H1 (cell line): Measurements from ENCODE around the gene TEX22. TPM values are rescaled to one million over a fixed set of nuclear protein-coding genes. Genes with fewer than 3 reads are reported as not detected.

Experiments
- CTCF ChIA-PET: fragments of 300-600 bp; sonication (Branson Sonifier 250); formaldehyde crosslinking; loops from one replicate; lab custom pipeline; 2021; ENCODE audit not compliant: partially characterized antibody; lab: Charles Lee
- POLR2A ChIA-PET: fragments of 300-600 bp; sonication (Branson Sonifier 250); formaldehyde crosslinking; loops from one replicate; lab custom pipeline; 2021; ENCODE audit warnings: inconsistent platforms; ENCODE audit not compliant: partially characterized antibody; lab: Charles Lee
- DNase-seq, 2 experiments: peaks; one replicate each; pipeline versions ENCODE4 v3.0.0 to v3.0.0-alpha.2; 2010 to 2022; ENCODE audit warnings: low spot score in 2 of 2, low read depth in 1 of 2, mixed read lengths in 1 of 2
- FAIRE-seq: peaks from 2 replicates; lab custom pipeline; 2011; peaks lifted over from hg19 to GRCh38; lab: Jason Lieb, UNC
- H2AFZ ChIP-seq: 2 replicates; pipeline ENCODE4 v1.8.1; 2012; ENCODE audit warnings: low read length, inconsistent platforms
- H2AK5ac ChIP-seq: 2 replicates; pipeline ENCODE4 v1.6.1; 2013; ENCODE audit warnings: low read depth, low read length
- H2BK120ac ChIP-seq: replicated peaks from 2 replicates; pipeline ENCODE3; 2013; ENCODE audit warnings: low read depth, low read length, inconsistent platforms
- H2BK12ac ChIP-seq: 2 replicates; pipeline ENCODE4 v1.6.1; 2013; ENCODE audit warnings: low read depth, low read length
- H2BK15ac ChIP-seq: 2 replicates; pipeline ENCODE4 v1.6.1; 2013; ENCODE audit warnings: low read length
- H2BK20ac ChIP-seq: 2 replicates; pipeline ENCODE4 v1.6.1; 2013; ENCODE audit warnings: low read length
- H2BK5ac ChIP-seq: 2 replicates; pipeline ENCODE4 v1.6.1; 2013; ENCODE audit warnings: low read depth, low read length
- H3K14ac ChIP-seq: 2 replicates; pipeline ENCODE4 v1.6.1; 2013; ENCODE audit warnings: inconsistent platforms; ENCODE audit not compliant: insufficient read length
- H3K18ac ChIP-seq: 2 replicates; pipeline ENCODE4 v1.6.1; 2013; ENCODE audit warnings: low read length; ENCODE audit errors: extremely low read depth
- H3K23ac ChIP-seq: 2 replicates; pipeline ENCODE4 v1.6.1; 2013; ENCODE audit warnings: inconsistent platforms; ENCODE audit not compliant: insufficient read length
- H3K23me2 ChIP-seq: 2 replicates; pipeline ENCODE4 v1.6.1; 2013; ENCODE audit warnings: low read depth, low read length
- H3K27ac ChIP-seq: 2 replicates; pipeline ENCODE4 v1.6.1; 2011; ENCODE audit warnings: low read depth, low read length, inconsistent platforms
- H3K27me3 ChIP-seq, 4 experiments: replicated peaks in 1 of 4; 1 replicate in 1 of 4; 2 replicates in 3 of 4; pipeline versions ENCODE4 v1.6.1 to v1.8.1; 2011 to 2013; ENCODE audit warnings: low read length in 3 of 4, mild to moderate bottlenecking in 3 of 4, inconsistent platforms in 2 of 4, mixed read lengths in 2 of 4, moderate library complexity in 1 of 4; ENCODE audit not compliant: control insufficient read depth in 3 of 4, insufficient read depth in 3 of 4; ENCODE audit errors: extremely low read depth in 1 of 4
- H3K36me3 ChIP-seq, 4 experiments: 2 replicates each; pipeline versions ENCODE4 v1.6.1 to v1.8.1; 2011 to 2013; ENCODE audit warnings: mild to moderate bottlenecking in 4 of 4, low read length in 3 of 4, moderate library complexity in 2 of 4, control low read depth in 1 of 4, inconsistent platforms in 1 of 4; ENCODE audit not compliant: insufficient read depth in 4 of 4, control insufficient read depth in 2 of 4
- H3K4ac ChIP-seq: replicated peaks from 2 replicates; pipeline ENCODE3; 2013; ENCODE audit warnings: low read length, low read depth, mixed read lengths, inconsistent platforms; ENCODE audit not compliant: insufficient read length
- H3K4me1 ChIP-seq, 4 experiments: replicated peaks in 1 of 4; 1 replicate in 1 of 4; 2 replicates in 3 of 4; pipeline versions ENCODE4 v1.6.1 to v1.8.1; 2011 to 2013; ENCODE audit warnings: low read length in 3 of 4, inconsistent platforms in 2 of 4, mixed read lengths in 1 of 4; ENCODE audit not compliant: insufficient read depth in 4 of 4, control insufficient read depth in 3 of 4
- H3K4me2 ChIP-seq, 2 experiments: 2 replicates each; pipeline versions ENCODE4 v1.6.1 to v1.8.1; 2011 to 2013; ENCODE audit warnings: low read depth in 2 of 2, low read length in 2 of 2, control low read depth in 1 of 2, inconsistent platforms in 1 of 2, mild to moderate bottlenecking in 1 of 2; ENCODE audit not compliant: insufficient read depth in 1 of 2
- H3K4me3 ChIP-seq, 4 experiments: fragments of 200-600, 300-600 bp in 1 of 4; sonication (generic), shearing (Covaris generic), sonication (Bioruptor Twin) in 1 of 4; 2 replicates each; pipeline versions ENCODE4 v1.5.1 to v1.8.1; 2011 to 2016; ENCODE audit warnings: low read length in 4 of 4, low read depth in 3 of 4, control low read depth in 2 of 4, inconsistent platforms in 2 of 4, mild to moderate bottlenecking in 2 of 4, mixed read lengths in 1 of 4, moderate library complexity in 1 of 4; ENCODE audit not compliant: insufficient read depth in 2 of 4; ENCODE audit errors: extremely low read depth in 1 of 4
- H3K56ac ChIP-seq: replicated peaks from 2 replicates; pipeline ENCODE3; 2013; ENCODE audit warnings: low read depth, mild to moderate bottlenecking, mixed read lengths, low read length, inconsistent platforms; ENCODE audit not compliant: insufficient read length
- H3K79me1 ChIP-seq: 2 replicates; pipeline ENCODE4 v1.6.1; 2013; ENCODE audit warnings: low read depth, low read length, control low read depth
- H3K79me2 ChIP-seq, 2 experiments: 2 replicates each; pipeline versions ENCODE4 v1.6.1 to v1.8.1; 2012 to 2013; ENCODE audit warnings: low read length in 2 of 2, mild to moderate bottlenecking in 2 of 2, inconsistent platforms in 1 of 2; ENCODE audit not compliant: insufficient read depth in 2 of 2, control insufficient read depth in 1 of 2
- H3K9ac ChIP-seq, 4 experiments: replicated peaks in 1 of 4; 1 replicate in 1 of 4; 2 replicates in 3 of 4; pipeline versions ENCODE4 v1.6.1 to v1.8.1; 2011 to 2013; ENCODE audit warnings: low read depth in 3 of 4, low read length in 3 of 4, control low read depth in 2 of 4, mild to moderate bottlenecking in 2 of 4, moderate library complexity in 2 of 4, inconsistent platforms in 1 of 4; ENCODE audit errors: extremely low read depth in 1 of 4
- H3K9me3 ChIP-seq, 2 experiments: 2 replicates each; pipeline versions ENCODE4 v1.6.1 to v1.8.1; 2012 to 2013; ENCODE audit warnings: mild to moderate bottlenecking in 2 of 2, moderate library complexity in 2 of 2, control low read depth in 1 of 2, inconsistent platforms in 1 of 2, low read depth in 1 of 2, low read length in 1 of 2, mixed read lengths in 1 of 2; ENCODE audit not compliant: insufficient read depth in 2 of 2
- H4K20me1 ChIP-seq, 2 experiments: replicated peaks in 1 of 2; 2 replicates each; pipeline versions ENCODE3 to v1.8.1; 2011 to 2013; ENCODE audit warnings: inconsistent platforms in 2 of 2, low read length in 2 of 2, mild to moderate bottlenecking in 1 of 2; ENCODE audit not compliant: insufficient read depth in 2 of 2, control insufficient read depth in 1 of 2
- H4K5ac ChIP-seq: 2 replicates; pipeline ENCODE4 v1.6.1; 2013; ENCODE audit warnings: low read length, low read depth, mixed read lengths, inconsistent platforms; ENCODE audit not compliant: insufficient read length
- H4K8ac ChIP-seq: 2 replicates; pipeline ENCODE4 v1.8.0; 2013; ENCODE audit warnings: mild to moderate bottlenecking, moderate library complexity, low read length, inconsistent platforms; ENCODE audit not compliant: insufficient read depth; ENCODE audit errors: extremely low read depth
- H4K91ac ChIP-seq: replicated peaks from 2 replicates; pipeline ENCODE3; 2013; ENCODE audit warnings: low read length, mixed read lengths, inconsistent platforms; ENCODE audit not compliant: insufficient read length
- ATF2 ChIP-seq: IDR thresholded peaks from 2 replicates; pipeline ENCODE4 v1.6.1; 2012; ENCODE audit warnings: low read length, inconsistent platforms
- CTBP2 ChIP-seq: IDR thresholded peaks from 2 replicates; pipeline ENCODE4 v1.7.0; 2011; ENCODE audit warnings: borderline replicate concordance, mild to moderate bottlenecking, moderate library complexity, mixed read lengths, low read length; ENCODE audit not compliant: insufficient read depth, insufficient read length
- FOSL1 ChIP-seq: IDR thresholded peaks from 2 replicates; pipeline ENCODE4 v1.6.1; 2011; ENCODE audit warnings: mild to moderate bottlenecking, low read depth, low read length, moderate library complexity; ENCODE audit not compliant: insufficient read depth
- SIN3A ChIP-seq, 2 experiments: IDR thresholded peaks in 1 of 2; conservative IDR thresholded peaks in 1 of 2; 2 replicates each; pipeline ENCODE4 v1.6.1; 2011 to 2012; ENCODE audit warnings: low read length in 2 of 2, improper control_type of control experiment in 1 of 2, low read depth in 1 of 2, mild to moderate bottlenecking in 1 of 2
- TEAD4 ChIP-seq: IDR thresholded peaks from 2 replicates; pipeline ENCODE4 v1.6.1; 2012; ENCODE audit warnings: low read depth, low read length, inconsistent platforms, mixed read lengths
- WGBS, 2 experiments: shearing (Covaris generic) in 1 of 2; methylation state at CpG; one replicate each; pipeline versions ENCODE4 v1.1.6 to v1.1.7; 2013 to 2015; ENCODE audit warnings: low lambda C conversion rate in 2 of 2, mixed read lengths in 2 of 2, inconsistent platforms in 1 of 2, low coverage in 1 of 2, missing lambda C conversion rate in 1 of 2; ENCODE audit not compliant: insufficient replicate concordance in 2 of 2, insufficient coverage in 1 of 2, insufficient read length in 1 of 2; ENCODE audit errors: extremely low coverage in 1 of 2, missing lambda C conversion rate in 1 of 2; 5-methylcytosine and 5-hydroxymethylcytosine counted together
- polyA plus RNA-seq, 7 experiments: library from polyadenylated mRNA; depleted of rRNA in 3 of 7; stranded (reverse) in 5 of 7; unstranded in 2 of 7; fragments of >200 nt in 5 of 7; fragments of 200-250 nt in 2 of 7; gene quantifications; 1 replicate in 5 of 7; 2 replicates in 1 of 7; 4 replicates in 1 of 7; pipeline versions ENCODE4 v1.2.1 to v1.2.3, GENCODE V29; 2011 to 2013; ENCODE audit warnings: missing spikeins in 2 of 7, mixed read lengths in 2 of 7
- total RNA-seq: library from RNA; stranded (reverse); fragmentation: NEBNext Ultra II Directional; extraction: Animal tissue kit (Norgen Biotek cat#: 25700); gene quantifications from 2 replicates; pipeline ENCODE4 v1.2.1, GENCODE V29; 2021

Gene TEX22
- total and polyA plus RNA-seq, 2 of the 8 experiments (the other 6 are each of a cell fraction or from before 2014, with no cell fraction given): 0.24 to 0.39 TPM

- Histone ChIP-seq H4K91ac (no peak overlapping the region), H4K8ac (no peak overlapping the region), H2AFZ (no peak overlapping the region), H3K18ac (no peak overlapping the region), H3K9ac (no peak overlapping the region), H2BK5ac (no peak overlapping the region), H3K14ac (no peak overlapping the region), H2AK5ac (no peak overlapping the region), H2BK12ac (no peak overlapping the region), H3K36me3 (peaks cover 3 to 19% (median 8%) of the 10 kb centered on the region in 4 experiments; a peak in 4 of 8 replicates), H3K4me2 (no peak overlapping the region), H3K9me3 (no peaks in the 10 kb centered on the region; a peak in 1 of 4 replicates), H3K4me3 (no peak overlapping the region), H3K79me1 (no peaks in the 10 kb centered on the region), H2BK15ac (no peak overlapping the region), H3K4me1 (no peaks in the 10 kb centered on the region), H3K56ac (no peak overlapping the region), H3K79me2 (no peaks in the 10 kb centered on the region), H3K27me3 (no peaks in the 10 kb centered on the region), H3K23ac (no peak overlapping the region), H2BK20ac (no peak overlapping the region), H4K5ac (no peak overlapping the region), H3K4ac (no peak overlapping the region), H3K23me2 (no peaks in the 10 kb centered on the region), H4K20me1 (peaks cover 0 to 9% of the 10 kb centered on the region in 2 experiments), H3K27ac (no peak overlapping the region), H2BK120ac (no peak overlapping the region)
- no peak for FAIRE-seq
- ChIA-PET CTCF (interaction anchor here (0.6 to 3.0 kb wide), 14 partner anchors 8 to 195 kb away, joined by 3 to 11 read pairs (median 4); no protein-coding TSS in a partner anchor), POLR2A (no interaction called here)
- 92% methylated on average over 17 of the region's 17 CpGs; no CpG with 5 or more reads in 1 of the 2 experiments for WGBS, 2 experiments
- no peak for DNase-seq
- TF ChIP-seq FOSL1 (no peak), SIN3A (conservative IDR thresholded peaks at IDR 0.05 in 1 of 2, IDR thresholded peaks at IDR 0.05 in 1 of 2; ENCODE audit: low read depth in 1 of 2, low read length in 2 of 2) (no peak), CTBP2 (no peak), ATF2 (no peak), TEAD4 (no peak)
Observed at GRCh38 chr14:105378873-105379685, 19.3 kb upstream of the TEX22 start.
